Left lobe of liver (tissue), 2 donors: Measurements from ENCODE around the gene F10. TPM values are rescaled to one million over a fixed set of nuclear protein-coding genes. Genes with fewer than 3 reads are reported as not detected.
A peak's percentile ranks its signal among the peaks of the same experiment; 100 is the strongest.
"Not testable (repeated sequence)": the region's sequence is repeated elsewhere in the genome, so short reads cannot be mapped to it uniquely, and the experiment has no call there.

Source experiments
- ATAC-seq: fragments of 200-7000 bp; cut with Tn5 transposase; one replicate; pipeline ENCODE4 v1.9.1; 2020; ENCODE audit warnings: mild to moderate bottlenecking, moderate library complexity
- DNase-seq: peaks from one replicate; pipeline ENCODE4 v3.0.0-alpha.2; 2020; ENCODE audit warnings: low spot score
- total RNA-seq: library from RNA; stranded (reverse); gene quantifications from one replicate; pipeline ENCODE4 v1.2.1, GENCODE V29; 2021
- donor health status: DM: no; HTN: no; CAD: no; lungs with moderate emphysema.
- donor health status: DM: no; HTN: yes; CAD: no.

F10 gene
- total RNA-seq, 1 donor from 2014 or later, result 124 TPM

DNA sequence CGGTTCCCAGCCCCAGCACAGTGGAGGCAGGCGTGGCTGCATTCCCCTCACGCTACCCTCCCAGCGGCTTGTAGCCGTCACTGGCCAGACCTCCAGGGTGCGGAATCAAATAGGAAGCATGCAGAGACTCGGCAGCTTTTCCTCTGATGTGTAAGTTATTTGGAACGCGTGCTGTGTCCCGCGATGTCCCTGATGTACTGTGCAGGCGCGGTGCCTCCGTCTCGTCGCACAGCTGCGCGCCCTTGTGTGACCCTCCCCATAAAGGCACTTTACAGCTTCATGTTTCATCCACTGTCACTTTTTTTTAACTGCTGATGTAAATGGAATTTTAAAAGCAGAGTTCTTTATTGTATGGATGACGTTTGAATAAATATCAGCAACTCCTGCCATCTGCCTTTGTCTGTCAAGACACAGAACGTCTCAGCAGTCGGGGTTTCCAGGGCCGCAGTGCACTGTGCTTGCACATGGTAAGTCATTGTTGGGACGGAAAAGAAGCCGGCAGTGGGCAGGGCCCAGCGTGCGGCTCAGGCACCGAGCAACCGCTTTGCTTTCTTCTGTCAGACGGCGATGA, 24.4 kb upstream of the F10 start:
- no peak for DNase-seq
- no peak for ATAC-seq

- no peak for ATAC-seq
- no peak for DNase-seq
Measured at GRCh38 chr13:113099142-113099541, 23.5 kb upstream of the F10 start.

GRCh38 chr13:113102302-113102701, 20.3 kb upstream of the F10 start:
- not testable (repeated sequence) for ATAC-seq, DNase-seq

- DNase-seq, result no peak
- no peak for ATAC-seq
Measured at GRCh38 chr13:113102727-113103126, 19.9 kb upstream of the F10 start.

GRCh38 chr13:113103646-113104045, 19.0 kb upstream of the F10 start:
- no peak for DNase-seq
- no peak for ATAC-seq

GRCh38 chr13:113105032-113105920, 17.3 kb upstream of the F10 start, which contains the start of gene F7:
F7 (plus strand) TSS chr13:113105791; CDS start chr13:113105842, 51 bp downstream.
- DNase-seq (peak; percentile 90), ATAC-seq (peak; percentile 92)

GRCh38 chr13:113105921-113106452, 16.6 kb upstream of the F10 start:
- DNase-seq (no peak), ATAC-seq (peak; percentile 36)

DNA sequence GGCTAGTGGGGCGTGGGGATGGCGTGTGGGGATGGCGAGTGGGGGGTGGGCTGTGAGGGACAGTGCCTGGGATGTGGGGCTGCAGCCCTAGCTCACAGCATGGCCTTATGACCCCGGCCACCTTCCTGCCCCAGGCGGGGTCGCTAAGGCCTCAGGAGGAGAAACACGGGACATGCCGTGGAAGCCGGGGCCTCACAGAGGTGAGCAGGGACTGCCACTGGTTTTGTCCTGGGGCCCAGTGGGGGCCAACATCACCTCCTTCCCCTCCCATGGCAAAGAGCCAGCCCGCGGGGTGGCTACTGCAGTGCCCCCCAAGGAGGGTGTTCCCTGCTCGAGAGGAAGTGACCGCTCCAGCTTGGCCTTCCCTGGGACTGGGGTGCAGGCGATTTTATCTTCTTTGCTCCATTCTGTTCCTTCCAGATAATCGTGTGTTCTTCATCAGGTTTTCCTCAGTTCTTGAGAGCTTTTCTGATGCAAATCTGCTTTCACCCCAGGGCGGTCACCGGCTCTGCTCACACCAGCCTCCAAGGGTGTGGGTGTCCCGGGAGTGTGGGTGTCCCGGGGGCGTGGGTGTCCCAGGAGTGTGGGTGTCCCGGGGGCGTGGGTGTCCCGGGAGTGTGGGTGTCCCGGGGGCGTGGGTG, 15.8 kb upstream of the F10 start:
- ATAC-seq, result no peak
- DNase-seq, result no peak

DNA sequence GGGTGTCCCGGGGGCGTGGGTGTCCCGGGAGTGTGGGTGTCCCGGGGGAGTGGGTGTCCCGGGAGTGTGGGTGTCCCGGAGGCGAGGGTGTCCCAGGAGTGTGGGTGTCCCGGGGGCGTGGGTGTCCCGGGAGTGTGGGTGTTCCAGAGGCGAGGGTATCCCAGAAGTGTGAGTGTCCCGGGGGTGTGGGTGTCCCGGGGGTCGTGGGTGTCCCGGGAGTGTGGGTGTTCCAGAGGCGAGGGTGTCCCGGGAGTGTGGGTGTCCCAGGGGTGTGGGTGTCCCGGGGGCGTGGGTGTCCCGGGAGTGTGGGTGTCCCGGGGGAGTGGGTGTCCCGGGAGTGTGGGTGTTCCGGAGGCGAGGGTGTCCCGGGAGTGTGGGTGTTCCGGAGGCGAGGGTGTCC, 14.1 kb upstream of the F10 start:
- ATAC-seq, DNase-seq: not testable (repeated sequence)

DNA sequence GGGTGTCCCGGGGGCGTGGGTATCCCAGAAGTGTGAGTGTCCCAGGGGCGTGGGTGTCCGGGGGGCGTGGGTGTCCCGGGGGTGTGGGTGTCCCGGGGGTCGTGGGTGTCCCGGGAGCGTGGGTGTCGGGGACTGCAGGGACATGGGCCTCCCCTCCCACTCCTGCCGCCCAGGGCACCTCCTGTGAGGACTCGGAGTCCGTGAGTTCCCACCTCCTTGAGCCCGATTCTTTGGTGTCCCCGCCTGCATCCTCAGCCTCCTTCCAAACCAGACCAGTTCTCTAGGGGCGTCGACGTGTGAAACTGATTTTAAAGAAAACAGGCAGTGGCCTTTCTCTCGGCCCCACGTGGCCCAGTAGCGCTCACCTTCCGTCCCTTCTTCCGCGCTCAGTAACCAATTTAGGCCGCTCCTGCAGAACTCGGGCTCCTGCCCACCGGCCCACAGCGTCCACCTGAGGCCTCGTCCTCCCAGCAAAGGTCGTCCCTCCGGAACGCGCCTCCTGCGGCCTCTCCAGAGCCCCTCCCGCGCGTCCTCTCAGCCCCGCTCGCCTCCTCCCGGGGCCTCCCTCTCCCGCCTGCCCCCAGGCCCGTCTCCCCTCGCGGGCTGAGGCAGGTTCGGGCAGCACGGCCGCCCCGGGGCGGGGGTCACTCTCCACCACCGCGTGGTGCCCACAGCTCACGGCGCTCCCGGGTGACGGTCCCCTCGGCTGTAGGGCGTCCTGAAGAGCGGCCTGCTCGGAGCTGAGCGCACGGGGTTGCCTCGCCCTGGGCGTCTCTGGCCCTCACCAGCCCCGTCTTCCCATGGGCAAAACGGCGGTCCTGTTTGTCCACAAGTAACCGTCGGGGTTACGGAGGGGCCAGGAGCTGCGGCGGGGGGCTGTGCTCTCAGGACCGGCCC, 13.2 kb upstream of the F10 start:
- DNase-seq, result no peak
- no peak for ATAC-seq

- ATAC-seq (no peak), DNase-seq (peak; percentile 38)
Measured at GRCh38 chr13:113110048-113110851, 12.3 kb upstream of the F10 start.

GRCh38 chr13:113110852-113111315, 11.7 kb upstream of the F10 start:
- peak; percentile 40 for DNase-seq
- no peak for ATAC-seq

GRCh38 chr13:113111821-113112220, 10.8 kb upstream of the F10 start:
- DNase-seq, result peak; percentile 33
- ATAC-seq, result not testable (repeated sequence)

GRCh38 chr13:113112475-113112874, 10.1 kb upstream of the F10 start:
- DNase-seq, result peak; percentile 14
- not testable (repeated sequence) for ATAC-seq

DNA sequence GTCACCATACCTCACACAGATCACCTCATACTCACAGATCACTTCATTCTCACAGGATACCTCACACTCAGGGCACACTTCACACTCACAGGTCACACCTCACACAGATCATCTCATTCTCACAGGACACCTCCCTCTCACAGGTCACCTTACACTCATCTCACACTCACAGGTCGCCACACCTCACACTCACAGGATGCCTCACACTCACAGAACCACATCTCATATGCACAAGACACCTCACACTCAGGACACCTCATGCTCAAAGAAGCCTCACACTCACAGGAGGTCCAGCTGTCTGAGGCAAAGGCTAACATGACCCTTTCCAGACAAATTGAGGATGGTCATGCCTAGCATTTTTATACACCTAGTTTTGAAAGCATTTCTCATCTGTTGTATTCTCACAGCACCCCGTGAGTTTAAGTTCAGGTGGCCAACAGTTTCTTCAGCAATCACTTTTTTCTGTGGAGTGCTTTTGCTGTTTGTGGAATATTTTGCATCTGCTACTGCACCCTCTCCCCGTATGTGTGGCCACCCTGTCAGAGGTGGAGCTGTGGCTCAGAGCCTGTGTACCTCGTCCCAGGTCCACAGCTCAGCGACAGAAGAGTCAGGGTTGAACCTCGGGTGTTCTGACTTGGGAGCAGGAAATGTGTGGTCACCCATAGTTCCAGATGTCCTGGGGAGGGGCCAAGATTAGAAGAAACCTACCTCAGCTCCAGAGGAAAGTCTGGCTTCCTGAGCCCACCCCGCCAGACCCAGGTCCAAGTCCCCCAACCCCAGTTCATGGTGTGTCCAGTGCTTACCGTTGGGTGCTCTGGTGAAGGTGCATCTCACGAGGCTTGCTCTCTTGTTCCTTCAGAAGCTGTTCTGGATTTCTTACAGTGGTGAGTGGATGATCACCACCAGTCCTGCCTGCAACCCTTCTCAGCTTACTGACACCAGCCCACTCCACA, 9.4 kb upstream of the F10 start:
- peak; percentile 33 for DNase-seq
- ATAC-seq, result peak; percentile 47

- DNase-seq (peak; percentile 31), ATAC-seq (no peak)
Measured at GRCh38 chr13:113113846-113114271, 8.7 kb upstream of the F10 start.

DNA sequence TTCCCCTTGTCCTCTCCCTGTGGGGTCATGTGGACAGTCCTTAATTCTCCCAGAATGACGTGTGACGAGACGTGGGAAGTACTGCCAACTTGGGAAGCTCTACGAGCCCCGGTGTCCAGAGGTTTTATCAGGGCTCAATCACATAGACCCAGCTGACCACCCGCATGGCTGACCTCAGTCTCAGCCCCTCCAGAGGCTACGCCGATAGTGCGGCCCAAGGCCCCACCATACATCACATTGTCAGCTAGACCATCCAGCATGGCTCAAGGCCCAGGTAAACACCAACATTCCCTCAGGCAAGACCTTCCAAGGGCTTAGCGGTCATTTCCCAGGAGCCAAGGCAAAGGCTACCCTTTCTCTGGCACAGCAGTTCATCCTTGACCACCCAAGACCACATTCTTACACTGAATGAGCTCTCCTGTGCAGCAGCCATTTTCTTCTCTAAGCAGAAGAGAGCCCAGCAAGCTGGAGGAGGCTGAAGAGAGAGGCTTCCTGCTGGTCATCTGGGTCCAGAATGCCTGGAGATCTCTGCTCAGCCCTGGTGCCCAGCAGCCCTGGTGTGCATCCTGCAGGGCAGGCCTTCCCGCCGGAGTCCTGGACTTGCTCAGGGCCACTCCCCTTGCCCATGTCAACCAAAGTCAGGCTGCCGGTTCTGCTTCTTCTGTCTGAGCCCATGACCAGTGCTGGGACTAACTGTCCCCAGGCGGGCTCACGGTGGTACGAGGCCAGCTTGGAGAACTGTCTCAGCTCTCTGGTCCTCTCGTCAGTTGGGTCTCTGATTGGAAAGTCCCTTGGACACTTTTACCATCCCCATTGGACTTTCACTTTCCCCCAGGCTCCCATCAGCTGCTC, 7.9 kb upstream of the F10 start:
- peak; percentile 21 for DNase-seq
- ATAC-seq, result no peak
